Transverse colon (tissue), 4 donors: ENCODE measurements around the gene CDSN. TPM values are rescaled to one million over a fixed set of nuclear protein-coding genes. Genes with fewer than 3 reads are reported as not detected.

Experiments
- DNase-seq: peaks from one replicate; pipeline ENCODE4 v3.0.0-alpha.2; 2019
- H3K27ac ChIP-seq, 4 donors: fragments of 200-600 bp; sonication (generic); 2 replicates each; pipeline ENCODE4 v1.5.1; 2016 to 2018; ENCODE audit warnings: inconsistent platforms in 4 of 4
- H3K27me3 ChIP-seq: fragments of 200-600 bp; sonication (generic); 2 replicates; pipeline ENCODE4 v1.5.1; 2017; ENCODE audit warnings: inconsistent platforms
- H3K36me3 ChIP-seq, 4 donors: fragments of 200-600 bp; sonication (generic); 2 replicates each; pipeline ENCODE4 v1.5.1; 2017 to 2019; ENCODE audit warnings: inconsistent platforms in 4 of 4
- H3K4me1 ChIP-seq, 4 donors: fragments of 200-600 bp; sonication (generic); 2 replicates each; pipeline ENCODE4 v1.5.1; 2017 to 2020; ENCODE audit warnings: inconsistent platforms in 4 of 4
- H3K4me3 ChIP-seq, 4 donors: fragments of 200-600 bp; sonication (generic); 1 replicate in 1 of 4; 2 replicates in 3 of 4; pipeline versions ENCODE4 v1.5.1 to v1.6.1; 2017 to 2019; ENCODE audit warnings: inconsistent platforms in 4 of 4
- H3K9me3 ChIP-seq, 2 donors: fragments of 200-600 bp; sonication (generic); 2 replicates each; pipeline ENCODE4 v1.5.1; 2017 to 2019; ENCODE audit warnings: inconsistent platforms in 2 of 2
- EP300 ChIP-seq: sonication (generic); formaldehyde crosslinking; IDR thresholded peaks from one replicate; pipeline ENCODE4 v1.6.1; 2017; ENCODE audit warnings: antibody characterized with exemption, low read depth
- POLR2A ChIP-seq: fragments of 450-650 bp; IDR thresholded peaks from one replicate; pipeline ENCODE4 v1.6.1; 2016; ENCODE audit warnings: antibody characterized with exemption, mild to moderate bottlenecking, moderate library complexity
- POLR2AphosphoS5 ChIP-seq, 3 donors: sonication (generic); formaldehyde crosslinking; IDR thresholded peaks; one replicate each; pipeline ENCODE4 v1.6.1; 2016; ENCODE audit warnings: antibody characterized with exemption in 3 of 3
- WGBS, 2 donors: methylation state at CpG; one replicate each; pipeline ENCODE4 v1.1.5; 2018; ENCODE audit warnings: low coverage in 1 of 2; 5-methylcytosine and 5-hydroxymethylcytosine counted together
- in situ Hi-C, 4 donors: fragments of 200-750 bp; cut with MboI; loops; one replicate each; pipeline versions ENCODE4 v1.15.0 to v1.15.1; 2017; ENCODE audit warnings: low sequenced_read_pairs in 3 of 4, low pct_ligation_motif_present in 1 of 4, low pct_unique_long_range_greater_than_20kb in 1 of 4
- intact Hi-C: fragments of 100-400 bp; cut with DNase I; formaldehyde crosslinking; loops from one replicate; pipeline ENCODE4 v1.15.1; 2023; ENCODE audit warnings: low total_unique reads
- total RNA-seq, 4 donors: library from RNA; depleted of rRNA; stranded (reverse); fragments of >200 nt; gene quantifications; one replicate each; pipeline ENCODE4 v1.1.0, GENCODE V29; 2016
- TF ChIP-seq, protein P1 (sequence below), 5 experiments: fragments of 200-600 bp in 3 of 5; fragments of 450-650 bp in 2 of 5; sonication (generic) in 3 of 5; IDR thresholded peaks; 1 replicate in 2 of 5; 2 replicates in 3 of 5; pipeline ENCODE4 v1.5.1; 2016 to 2017; ENCODE audit warnings: antibody characterized with exemption in 5 of 5, inconsistent platforms in 3 of 5, mild to moderate bottlenecking in 2 of 5, moderate library complexity in 1 of 5

Gene CDSN
- total RNA-seq, 4 donors from 2014 or later = not detected

DNA sequence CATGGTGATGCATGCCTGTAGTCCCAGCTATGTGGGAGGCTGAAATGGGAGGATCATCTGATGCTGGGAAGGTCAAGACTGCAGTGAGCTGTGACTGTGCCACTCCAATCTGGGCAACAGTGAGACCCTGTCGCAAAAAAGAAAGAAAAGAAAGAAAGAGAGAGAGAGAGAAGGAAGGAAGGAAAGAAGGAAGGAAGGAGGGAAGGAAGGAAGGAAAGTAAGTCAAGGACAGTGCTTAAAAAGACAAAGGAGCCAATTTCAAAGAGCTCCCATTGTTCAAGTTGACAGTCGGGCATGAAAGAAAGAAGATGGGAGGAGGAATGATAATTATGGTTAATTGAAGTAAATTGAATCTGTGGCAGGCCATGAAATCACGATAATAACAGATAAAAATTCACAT lies 24.0 kb downstream of the CDSN start:
- Histone ChIP-seq H3K4me3 (no peak overlapping the region), H3K4me1 (peaks cover 0 to 36% (median 13%) of the 10 kb centered on the region in 4 donors), H3K9me3 (no peaks in the 10 kb centered on the region), H3K27me3 (no peaks in the 10 kb centered on the region), H3K27ac (no peak overlapping the region), H3K36me3 (no peaks in the 10 kb centered on the region)
- WGBS, 2 donors = 82 to 96% methylated on average over 3 of the region's 3 CpGs
- in situ Hi-C loops = loop anchor here in 1 of 4 donors (25.0 kb wide), 1 partner anchor 634 kb away; no protein-coding TSS in a partner anchor
- no peak for TF ChIP-seq POLR2A
- no peak for TF ChIP-seq EP300
- TF ChIP-seq, protein P1, sequence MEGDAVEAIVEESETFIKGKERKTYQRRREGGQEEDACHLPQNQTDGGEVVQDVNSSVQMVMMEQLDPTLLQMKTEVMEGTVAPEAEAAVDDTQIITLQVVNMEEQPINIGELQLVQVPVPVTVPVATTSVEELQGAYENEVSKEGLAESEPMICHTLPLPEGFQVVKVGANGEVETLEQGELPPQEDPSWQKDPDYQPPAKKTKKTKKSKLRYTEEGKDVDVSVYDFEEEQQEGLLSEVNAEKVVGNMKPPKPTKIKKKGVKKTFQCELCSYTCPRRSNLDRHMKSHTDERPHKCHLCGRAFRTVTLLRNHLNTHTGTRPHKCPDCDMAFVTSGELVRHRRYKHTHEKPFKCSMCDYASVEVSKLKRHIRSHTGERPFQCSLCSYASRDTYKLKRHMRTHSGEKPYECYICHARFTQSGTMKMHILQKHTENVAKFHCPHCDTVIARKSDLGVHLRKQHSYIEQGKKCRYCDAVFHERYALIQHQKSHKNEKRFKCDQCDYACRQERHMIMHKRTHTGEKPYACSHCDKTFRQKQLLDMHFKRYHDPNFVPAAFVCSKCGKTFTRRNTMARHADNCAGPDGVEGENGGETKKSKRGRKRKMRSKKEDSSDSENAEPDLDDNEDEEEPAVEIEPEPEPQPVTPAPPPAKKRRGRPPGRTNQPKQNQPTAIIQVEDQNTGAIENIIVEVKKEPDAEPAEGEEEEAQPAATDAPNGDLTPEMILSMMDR (IDR thresholded peaks at IDR 0.05) = no peak
- no peak for TF ChIP-seq POLR2AphosphoS5 (IDR thresholded peaks at IDR 0.05)
- DNase-seq = no peak
- intact Hi-C loops = loop anchor here (5.0 kb wide), 1 partner anchor 969 kb away; no protein-coding TSS in a partner anchor

DNA sequence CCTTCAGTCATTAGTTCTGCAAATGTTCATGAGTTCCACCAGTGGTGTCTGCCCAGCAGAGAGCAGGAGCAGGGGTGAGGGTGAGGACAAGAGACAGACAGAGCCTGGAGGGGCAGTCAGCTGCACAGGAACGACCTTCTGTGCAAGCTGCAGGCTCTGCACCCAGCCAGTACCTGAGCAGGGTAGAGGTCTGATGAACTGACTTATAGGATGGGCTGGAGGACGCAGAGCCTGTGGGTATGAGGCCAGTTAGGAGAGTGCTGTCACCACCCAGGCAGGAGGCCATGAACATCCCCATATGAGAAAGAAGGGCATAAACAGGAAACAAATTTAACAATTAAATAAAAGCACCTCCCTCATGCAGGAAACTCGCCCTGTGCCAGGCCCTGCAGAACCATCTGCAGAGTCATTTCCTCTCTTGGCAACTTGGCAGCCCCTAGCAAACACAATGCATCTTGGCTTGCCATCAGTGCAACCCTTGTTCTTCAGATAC lies 25.8 kb downstream of the CDSN start:
- intact Hi-C loops = no loop called here
- Histone ChIP-seq H3K4me3 (no peak overlapping the region), H3K27ac (peak overlapping the region in 3 of 4 donors; percentile 11 to 58 (median 51)), H3K9me3 (no peaks in the 10 kb centered on the region), H3K4me1 (peaks cover 0 to 42% (median 13%) of the 10 kb centered on the region in 4 donors), H3K36me3 (no peaks in the 10 kb centered on the region), H3K27me3 (no peaks in the 10 kb centered on the region)
- WGBS, 2 donors = 21 to 50% methylated on average over 1 to 3 of the region's 3 CpGs
- peak; percentile 37 for DNase-seq
- TF ChIP-seq POLR2AphosphoS5 (IDR thresholded peaks at IDR 0.05) (no peak), POLR2A (no peak), EP300 (no peak)
- TF ChIP-seq, protein P1 (IDR thresholded peaks at IDR 0.05) = no peak
- in situ Hi-C loops = loop anchor here in 1 of 4 donors (25.0 kb wide), 1 partner anchor 632 kb away; no protein-coding TSS in a partner anchor

DNA sequence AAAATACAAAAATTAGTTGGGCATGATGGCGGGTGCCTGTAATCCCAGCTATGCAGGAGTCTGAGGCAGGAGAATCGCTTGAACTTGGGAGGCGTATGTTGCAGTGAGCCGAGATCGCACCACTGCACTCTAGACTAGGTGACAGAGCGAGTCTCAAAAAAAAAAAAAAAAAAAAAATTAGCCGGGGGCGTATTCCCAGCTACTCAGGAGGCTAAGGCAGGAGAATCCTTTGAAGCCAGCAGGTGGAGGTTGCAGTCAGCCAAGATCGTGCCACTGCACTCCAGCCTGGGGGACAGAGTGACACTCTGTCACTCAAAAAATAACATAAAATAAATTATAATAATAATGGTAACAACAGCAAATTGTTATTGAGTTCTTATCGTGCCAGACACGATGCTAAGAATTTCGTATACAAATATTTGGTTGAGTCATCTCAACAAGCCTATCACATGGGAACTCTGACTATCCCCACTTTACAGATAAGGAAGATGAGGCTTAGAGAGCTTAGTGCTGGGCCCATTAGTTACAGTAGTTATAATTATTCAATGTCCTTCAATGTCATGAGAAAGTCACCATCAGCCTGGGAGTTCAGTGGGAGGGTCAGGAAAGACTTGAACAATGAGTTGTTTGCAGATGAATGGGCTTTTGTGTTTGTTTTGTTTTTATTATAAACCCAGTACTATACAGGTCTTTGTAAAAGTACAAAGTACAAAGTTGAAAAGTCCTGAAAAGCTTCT lies 27.3 kb downstream of the CDSN start:
- 62 to 78% methylated on average over 5 to 12 of the region's 12 CpGs for WGBS, 2 donors
- no peak for DNase-seq
- TF ChIP-seq POLR2A = no peak
- TF ChIP-seq, protein P1 (IDR thresholded peaks at IDR 0.05) = no peak
- TF ChIP-seq POLR2AphosphoS5 (IDR thresholded peaks at IDR 0.05) = no peak
- TF ChIP-seq EP300 = no peak
- Histone ChIP-seq H3K27ac (peak overlapping the region in 1 of 4 donors; percentile 28), H3K36me3 (no peaks in the 10 kb centered on the region), H3K9me3 (no peaks in the 10 kb centered on the region), H3K4me3 (no peak overlapping the region), H3K27me3 (no peaks in the 10 kb centered on the region), H3K4me1 (peaks cover 0 to 42% (median 13%) of the 10 kb centered on the region in 4 donors)
- intact Hi-C loops = no loop called here
- in situ Hi-C loops = loop anchor here in 1 of 4 donors (25.0 kb wide), 1 partner anchor 631 kb away; no protein-coding TSS in a partner anchor

DNA sequence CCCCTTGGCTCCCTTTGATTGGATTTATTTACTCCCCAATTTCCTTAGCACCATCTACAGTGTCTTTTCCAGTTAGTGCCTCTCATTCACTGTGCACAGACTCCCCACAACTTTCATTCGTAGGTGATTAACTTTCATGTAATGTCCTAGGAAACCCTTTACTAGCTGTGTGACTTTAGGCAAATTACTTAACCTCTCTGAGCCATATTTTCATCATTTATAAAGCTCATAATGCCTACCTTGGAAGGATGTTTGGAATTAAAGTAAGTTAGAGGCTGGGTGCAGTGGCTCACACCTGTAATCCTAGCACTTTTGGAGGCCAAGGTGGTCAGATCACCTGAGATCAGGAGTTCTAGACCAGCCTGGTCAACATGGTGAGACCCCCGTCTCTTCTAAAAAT lies 28.0 kb downstream of the CDSN start:
- TF ChIP-seq EP300 (no peak), POLR2AphosphoS5 (IDR thresholded peaks at IDR 0.05) (no peak), POLR2A (no peak)
- TF ChIP-seq, protein P1 (IDR thresholded peaks at IDR 0.05) = no peak
- in situ Hi-C loops = loop anchor here in 1 of 4 donors (25.0 kb wide), 1 partner anchor 630 kb away; no protein-coding TSS in a partner anchor

More for the DNA sequence above, 28.0 kb downstream of the CDSN start:
- DNase-seq = no peak
- H3K9me3 ChIP-seq = no peaks in the 10 kb centered on the region
- intact Hi-C loops = no loop called here
- H3K4me1 ChIP-seq = peaks cover 0 to 44% (median 13%) of the 10 kb centered on the region in 4 donors
- H3K27ac ChIP-seq = no peak overlapping the region
- H3K27me3 ChIP-seq = no peaks in the 10 kb centered on the region
- H3K4me3 ChIP-seq = no peak overlapping the region
- H3K36me3 ChIP-seq = no peaks in the 10 kb centered on the region
- WGBS, 2 donors = 87 to 90% methylated on average over 2 of the region's 2 CpGs
